HG03575 (cell line): ENCODE results near the gene SHISA3.
"Not testable (repeated sequence)": the region's sequence is repeated elsewhere in the genome, so short reads cannot be mapped to it uniquely, and the experiment has no call there.

Experiments used
- ATAC-seq: cut with Tn5 transposase; IDR thresholded peaks from one replicate; pipeline ENCODE4 v1.9.1; 2021; ENCODE audit not compliant: unreplicated experiment, insufficient number of reproducible peaks, low FRiP score; ENCODE audit errors: extremely low read depth

SHISA3 gene

GRCh38 chr4:42396752-42397634 is at the start of gene SHISA3:
Gene SHISA3, plus strand, starts transcription at chr4:42397488. Its CDS starts 569 bp downstream, at chr4:42398057.
- ATAC-seq = no peak

GRCh38 chr4:42348247-42348646 is 49.0 kb upstream of the SHISA3 start:
- no peak for ATAC-seq

DNA sequence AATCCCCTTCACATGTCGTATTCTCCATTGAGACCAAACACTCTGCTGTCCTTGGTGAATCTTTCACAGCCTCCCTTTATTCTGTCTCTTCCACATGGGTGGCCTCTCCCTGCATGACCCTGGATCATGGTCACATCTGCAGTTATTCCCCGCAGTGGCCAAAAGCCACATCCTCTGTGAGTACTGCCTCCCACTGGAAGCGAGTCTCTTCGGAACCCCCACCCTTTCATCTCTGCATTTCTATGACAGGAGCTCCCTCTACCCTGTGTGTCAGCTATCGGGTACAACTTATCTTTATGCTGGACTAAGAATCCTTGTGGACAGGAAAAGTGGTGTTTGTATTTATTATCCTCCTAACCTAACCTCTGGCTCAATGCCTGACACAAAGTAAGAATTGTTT is 48.6 kb upstream of the SHISA3 start:
- no peak for ATAC-seq

- no peak for ATAC-seq
Observed at GRCh38 chr4:42350611-42351182, 46.6 kb upstream of the SHISA3 start.

DNA sequence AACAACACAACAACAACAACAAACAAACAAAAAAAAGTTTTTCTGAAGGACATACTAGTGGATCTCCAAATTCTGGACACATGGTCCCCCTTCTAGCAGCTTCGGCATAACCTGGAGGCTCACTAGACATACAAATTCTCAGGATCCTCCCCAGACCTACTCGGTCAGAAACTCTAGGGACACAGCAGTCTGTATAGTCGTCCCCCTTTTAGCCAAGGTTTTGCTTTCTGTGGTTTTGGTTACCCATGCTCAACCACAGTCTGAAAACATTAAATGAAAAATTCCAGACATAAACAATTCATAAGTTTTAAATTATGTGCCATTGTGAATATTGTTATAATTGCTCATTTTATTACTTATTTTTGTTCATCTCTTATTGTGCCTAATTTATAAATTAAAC is 45.2 kb upstream of the SHISA3 start:
- ATAC-seq = no peak

DNA sequence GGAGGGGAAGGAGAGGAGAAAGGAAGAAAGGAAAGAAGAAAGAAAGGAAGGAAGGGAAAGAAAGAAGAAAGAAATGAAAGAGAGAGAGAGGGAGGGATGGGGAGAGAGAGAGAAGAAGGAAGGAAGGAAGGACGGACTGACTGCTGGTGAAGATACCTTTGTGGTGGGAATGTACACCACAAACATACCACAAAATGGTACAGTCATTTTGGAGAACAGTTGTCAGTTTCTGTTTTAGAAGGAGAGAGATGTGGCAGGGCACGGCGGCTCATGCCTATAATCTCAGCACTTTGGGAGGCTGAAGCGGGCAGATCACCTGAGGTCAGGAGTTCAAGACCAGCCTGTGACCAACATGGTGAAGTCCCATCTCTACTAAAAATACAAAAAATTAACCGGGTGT is 40.0 kb upstream of the SHISA3 start:
- no peak for ATAC-seq

DNA sequence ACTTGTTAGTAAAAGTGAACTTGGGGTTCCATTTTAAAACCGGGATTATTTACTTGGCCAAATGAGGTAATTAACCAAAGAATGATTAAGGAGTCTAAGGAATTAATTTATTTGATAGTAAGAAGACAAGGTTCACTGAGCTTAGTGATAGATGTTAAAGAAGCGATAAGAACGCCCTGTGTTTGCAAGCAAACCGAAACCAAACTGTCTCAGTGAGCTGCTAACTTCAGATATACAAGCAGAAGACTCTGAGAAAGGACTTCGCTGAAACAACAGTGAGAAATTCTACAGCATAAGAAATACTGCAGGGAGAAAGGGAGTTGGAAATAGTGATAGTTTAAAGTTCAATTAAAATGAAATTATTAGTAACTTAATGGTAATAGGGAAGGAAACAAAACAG is 37.6 kb upstream of the SHISA3 start:
- no peak for ATAC-seq

DNA sequence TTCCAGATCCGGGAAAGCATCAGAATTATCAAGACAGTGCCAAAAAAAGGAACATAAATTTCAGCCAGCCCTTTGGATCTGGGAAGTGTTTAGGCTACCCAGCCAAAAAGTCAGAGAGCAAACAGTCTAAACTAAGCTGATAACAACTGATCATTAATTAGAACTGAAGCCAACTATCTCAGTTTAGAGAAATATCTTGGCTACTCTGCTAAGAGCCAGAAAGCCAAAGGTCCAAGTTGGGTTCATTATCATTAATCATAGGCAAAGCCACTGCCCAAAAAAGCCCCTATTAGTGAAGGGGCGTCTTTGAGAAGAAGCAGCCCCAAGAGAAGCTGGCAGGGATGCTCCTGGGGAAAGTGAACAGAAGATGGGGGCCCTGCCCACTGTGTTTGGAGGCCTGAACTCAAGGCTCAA is 37.0 kb upstream of the SHISA3 start:
- ATAC-seq = no peak

DNA sequence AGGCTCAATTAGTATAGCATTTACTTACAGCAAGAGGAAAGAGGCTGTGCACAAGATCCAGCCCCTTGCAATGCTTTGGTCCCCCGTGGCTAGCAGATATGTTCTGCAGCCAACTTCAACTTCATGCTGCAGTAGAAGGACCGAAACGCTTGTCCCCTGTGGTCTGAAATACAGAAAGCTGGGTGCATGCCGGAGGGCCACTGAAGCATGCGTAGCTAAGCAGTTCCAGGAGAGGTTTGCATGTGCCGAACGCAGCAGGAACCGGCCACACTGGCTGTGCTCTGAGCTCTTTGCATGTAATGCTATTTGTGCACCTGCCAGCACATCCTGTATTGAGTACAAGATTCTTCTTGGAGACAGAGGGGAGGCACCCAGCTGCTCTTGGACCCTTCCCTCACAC is 35.8 kb upstream of the SHISA3 start:
- no peak for ATAC-seq

DNA sequence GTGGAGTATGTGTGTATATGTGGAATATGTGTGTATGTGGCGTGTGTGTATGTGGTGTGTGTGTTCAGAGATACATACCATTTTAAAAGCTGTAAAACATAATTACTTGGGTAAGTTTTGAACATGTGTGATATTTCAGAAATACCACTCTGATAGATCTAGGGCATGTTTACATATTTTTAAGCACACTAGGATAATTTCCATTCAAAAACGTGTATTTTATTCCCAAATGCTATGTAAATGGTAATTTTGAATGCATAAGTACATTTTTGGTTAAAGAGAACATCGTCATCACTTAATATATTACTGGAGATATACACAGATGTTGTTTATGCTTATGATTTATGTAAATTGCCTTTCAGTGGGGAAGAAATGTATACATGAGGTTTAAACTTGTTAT is 34.7 kb upstream of the SHISA3 start:
- no peak for ATAC-seq

GRCh38 chr4:42363614-42364013 is 33.7 kb upstream of the SHISA3 start:
- no peak for ATAC-seq

DNA sequence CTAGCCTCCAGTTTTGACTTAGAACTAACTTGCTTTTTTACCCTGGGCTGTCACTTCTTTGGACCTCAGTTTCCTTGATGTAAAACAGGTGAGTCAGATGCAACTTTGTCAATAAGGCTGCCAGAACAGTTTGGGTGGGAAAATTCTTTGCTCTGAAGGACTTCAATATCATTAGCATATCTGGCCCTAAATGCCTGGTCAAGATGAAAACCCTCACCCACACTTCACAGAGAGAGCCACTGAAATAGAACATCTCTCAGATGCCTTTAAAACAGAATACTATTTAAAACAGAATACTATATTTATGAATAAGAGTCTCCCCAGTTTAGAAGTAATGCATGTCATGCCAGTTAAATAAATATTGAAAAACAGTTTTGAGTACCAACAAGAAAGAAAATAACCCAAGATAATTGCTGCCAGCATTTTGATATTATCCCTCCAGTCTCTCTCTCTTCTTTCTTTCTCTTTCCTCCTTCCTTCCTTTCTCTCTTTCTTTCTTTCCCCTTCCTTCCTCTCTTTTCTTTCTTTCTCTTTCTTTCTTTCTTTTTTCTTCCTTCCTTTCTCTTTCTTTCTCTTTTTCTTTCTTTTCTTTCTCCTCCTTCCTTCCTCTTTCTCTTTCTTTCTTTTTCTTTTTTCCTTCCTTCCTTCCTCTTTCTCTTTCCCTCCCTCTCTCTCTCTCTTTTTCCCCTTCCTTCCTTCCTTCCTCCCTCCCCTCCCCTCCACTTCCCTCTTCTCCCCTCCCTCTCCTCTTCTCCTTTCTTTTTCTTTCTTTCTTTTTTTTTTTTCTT is 32.8 kb upstream of the SHISA3 start:
- no peak for ATAC-seq

- ATAC-seq = no peak
Observed at GRCh38 chr4:42366959-42367358, 30.3 kb upstream of the SHISA3 start.

DNA sequence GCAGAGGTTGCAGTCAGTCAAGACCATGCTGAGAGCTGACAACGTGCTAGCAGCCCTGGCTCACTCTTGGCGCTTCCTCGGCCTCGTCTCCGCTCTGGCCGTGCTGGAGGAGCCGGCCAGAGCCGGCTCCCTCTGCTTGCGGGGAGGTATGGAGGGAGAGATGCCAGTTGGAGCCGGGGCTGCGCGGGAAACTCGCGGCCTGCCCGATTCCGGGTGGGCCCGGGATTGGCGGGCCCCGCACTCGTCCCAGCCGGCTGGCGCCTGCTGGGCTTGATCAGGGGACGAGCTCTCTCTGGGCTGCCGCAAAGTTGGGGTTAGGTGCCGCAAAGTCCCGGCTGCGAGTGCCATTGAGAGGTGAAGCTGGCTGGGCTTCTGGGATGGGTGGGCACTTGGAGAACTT is 27.8 kb upstream of the SHISA3 start:
- ATAC-seq = no peak

GRCh38 chr4:42371305-42372252 is 25.7 kb upstream of the SHISA3 start:
- no peak for ATAC-seq

DNA sequence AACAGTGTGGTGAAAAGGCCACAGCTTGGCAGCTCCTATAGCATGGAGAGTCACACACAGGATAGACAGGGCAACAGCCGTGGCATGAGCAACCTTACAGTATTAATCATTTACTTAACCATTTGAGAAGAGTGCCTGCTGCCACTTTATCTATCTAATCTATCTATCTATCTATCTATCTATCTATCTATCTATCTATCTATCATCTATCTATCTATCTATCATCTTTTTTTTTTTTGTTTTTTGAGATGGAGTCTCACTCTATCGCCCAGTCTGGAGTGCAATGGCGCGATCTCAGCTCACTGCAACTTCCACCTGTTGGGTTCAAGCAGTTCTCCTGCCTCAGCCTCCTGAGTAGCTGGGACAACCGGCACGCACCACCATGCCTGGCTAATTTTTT is 25.0 kb upstream of the SHISA3 start:
- ATAC-seq = not testable (repeated sequence)

DNA sequence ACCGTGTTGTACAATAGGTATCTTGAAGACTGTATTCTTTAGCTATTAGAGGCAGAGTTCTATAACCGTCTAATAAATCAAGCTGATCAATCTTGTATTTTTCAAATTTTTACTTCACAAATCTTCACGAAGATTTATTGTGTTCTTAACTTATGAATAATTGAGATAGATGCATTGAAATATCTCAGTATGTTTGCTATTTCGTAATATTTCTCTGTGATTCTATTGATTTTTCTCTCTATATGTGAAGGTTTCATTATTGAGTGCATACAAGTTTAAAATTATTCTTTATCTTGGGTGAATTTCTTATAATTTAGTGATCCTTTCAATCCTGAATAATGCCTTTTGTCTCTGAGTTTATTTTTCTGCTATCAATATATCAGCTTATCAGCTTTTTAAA is 19.8 kb upstream of the SHISA3 start:
- no peak for ATAC-seq

DNA sequence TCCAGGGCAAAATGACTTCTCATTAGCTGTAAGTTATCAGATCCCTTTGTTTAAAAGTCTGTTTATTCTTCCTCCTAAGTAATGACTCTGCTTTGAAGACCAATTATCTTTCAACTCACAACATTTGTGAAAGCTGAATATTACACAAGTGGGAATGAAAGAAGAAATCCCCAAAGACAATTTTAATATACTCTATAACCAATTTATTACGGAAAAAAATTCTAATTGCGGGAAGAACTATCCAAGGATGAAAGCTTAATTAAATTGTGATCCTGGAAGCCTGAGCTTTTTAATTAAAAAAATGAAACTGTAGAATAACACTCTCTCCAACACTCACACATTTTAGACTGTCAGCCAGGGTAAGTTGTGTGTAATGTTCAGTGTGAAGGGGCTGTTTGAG is 15.6 kb upstream of the SHISA3 start:
- no peak for ATAC-seq

GRCh38 chr4:42385516-42385915 is 11.8 kb upstream of the SHISA3 start:
- no peak for ATAC-seq
